Suppressor macrophage (primary cell): ENCODE results near the gene PXDN.
"Not testable (repeated sequence)": the region's sequence is repeated elsewhere in the genome, so short reads cannot be mapped to it uniquely, and the experiment has no call there.

ENCODE experiments used
- DNase-seq, 4 experiments: peaks; one replicate each; pipeline ENCODE4 v3.0.0-alpha.2; 2020 to 2022

PXDN gene

DNA sequence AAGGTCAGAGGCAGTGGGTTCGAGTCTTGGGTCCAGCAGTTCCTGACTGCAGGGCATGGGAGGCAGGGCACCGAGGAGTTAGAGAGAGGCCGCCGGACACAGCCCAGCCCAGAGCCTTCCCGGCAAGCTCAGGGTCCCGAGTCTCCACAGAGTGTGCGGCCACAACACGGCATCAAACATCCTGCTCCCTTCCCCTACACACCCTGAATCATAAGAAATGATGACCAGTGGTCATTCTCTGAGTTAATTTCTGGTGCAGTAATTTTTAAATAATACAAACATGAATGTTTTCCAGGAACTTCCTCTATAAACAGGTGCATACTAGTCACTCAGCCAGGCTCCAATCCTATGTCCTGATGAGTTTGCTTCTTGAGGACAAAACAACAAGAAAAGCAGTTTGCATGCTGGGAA lies 118.0 kb downstream of the PXDN start:
- DNase-seq: no peak

GRCh38 chr2:1625281-1626001 lies 118.9 kb downstream of the PXDN start:
- DNase-seq: no peak

GRCh38 chr2:1623906-1624445 lies 120.3 kb downstream of the PXDN start:
- no peak for DNase-seq

- no peak for DNase-seq
Measured at GRCh38 chr2:1622521-1623200, 121.7 kb downstream of the PXDN start.

- DNase-seq: not testable (repeated sequence)
Measured at GRCh38 chr2:1621976-1622375, 122.3 kb downstream of the PXDN start.

DNA sequence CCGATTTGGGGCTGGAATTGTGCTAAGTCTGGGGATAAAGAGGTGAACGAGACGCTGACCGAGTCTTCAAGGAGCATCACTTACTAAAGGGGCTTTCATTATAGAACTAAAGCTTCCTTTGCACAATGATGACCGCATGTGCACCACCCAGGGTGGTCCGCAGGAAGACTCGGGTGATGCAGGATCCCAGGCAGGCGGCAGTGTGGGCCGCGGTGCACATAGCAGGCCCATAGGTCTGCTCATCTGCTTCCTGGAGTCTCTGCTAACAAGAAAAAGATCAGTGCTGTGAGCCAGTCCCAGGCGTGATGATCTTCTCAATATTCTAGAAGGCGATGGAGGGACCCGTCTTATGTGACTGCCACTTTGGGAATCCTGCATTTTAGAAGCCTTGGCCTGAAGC lies 122.8 kb downstream of the PXDN start:
- no peak for DNase-seq

DNA sequence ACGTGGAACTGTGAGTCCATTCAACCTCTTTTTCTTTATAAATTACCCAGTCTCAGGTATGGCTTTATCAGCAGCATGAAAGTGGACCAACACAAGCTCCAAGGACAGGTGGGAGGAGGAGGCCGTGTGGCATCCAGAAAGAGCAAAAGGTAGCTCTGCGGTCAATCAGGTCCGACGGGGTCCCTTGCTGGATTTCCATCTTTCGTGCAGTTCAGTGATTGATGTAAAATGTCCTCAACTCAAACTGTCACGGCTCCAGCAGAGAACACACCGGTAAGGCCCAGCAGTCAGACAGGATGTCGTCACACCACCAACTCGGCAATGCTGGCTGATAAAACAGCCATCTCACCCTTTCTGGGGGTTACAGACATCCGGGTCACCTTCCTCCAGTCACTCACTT lies 123.3 kb downstream of the PXDN start:
- DNase-seq: no peak

DNA sequence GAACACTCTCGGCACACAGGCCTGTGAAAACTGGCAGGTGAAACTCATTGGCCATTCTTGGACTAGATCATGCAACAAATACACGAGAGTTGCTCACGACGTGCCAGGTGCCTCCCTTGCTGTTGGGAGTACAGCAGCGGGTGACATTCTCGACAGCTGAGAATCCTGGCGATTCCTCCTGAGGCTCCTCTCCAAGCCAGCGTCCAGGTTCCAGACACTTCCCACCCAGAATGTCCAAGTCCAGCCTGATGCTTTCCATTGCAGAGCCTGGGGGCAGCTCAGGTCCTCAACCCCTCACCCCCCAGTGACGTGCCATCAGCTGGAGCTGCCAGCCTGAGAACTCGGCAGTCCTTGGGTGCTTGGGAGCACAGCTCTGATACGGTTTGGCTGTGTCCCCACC lies 124.2 kb downstream of the PXDN start:
- DNase-seq: no peak

GRCh38 chr2:1619556-1619955 lies 124.8 kb downstream of the PXDN start:
- DNase-seq: no peak

- DNase-seq: no peak
Measured at GRCh38 chr2:1618974-1619373, 125.3 kb downstream of the PXDN start.

DNA sequence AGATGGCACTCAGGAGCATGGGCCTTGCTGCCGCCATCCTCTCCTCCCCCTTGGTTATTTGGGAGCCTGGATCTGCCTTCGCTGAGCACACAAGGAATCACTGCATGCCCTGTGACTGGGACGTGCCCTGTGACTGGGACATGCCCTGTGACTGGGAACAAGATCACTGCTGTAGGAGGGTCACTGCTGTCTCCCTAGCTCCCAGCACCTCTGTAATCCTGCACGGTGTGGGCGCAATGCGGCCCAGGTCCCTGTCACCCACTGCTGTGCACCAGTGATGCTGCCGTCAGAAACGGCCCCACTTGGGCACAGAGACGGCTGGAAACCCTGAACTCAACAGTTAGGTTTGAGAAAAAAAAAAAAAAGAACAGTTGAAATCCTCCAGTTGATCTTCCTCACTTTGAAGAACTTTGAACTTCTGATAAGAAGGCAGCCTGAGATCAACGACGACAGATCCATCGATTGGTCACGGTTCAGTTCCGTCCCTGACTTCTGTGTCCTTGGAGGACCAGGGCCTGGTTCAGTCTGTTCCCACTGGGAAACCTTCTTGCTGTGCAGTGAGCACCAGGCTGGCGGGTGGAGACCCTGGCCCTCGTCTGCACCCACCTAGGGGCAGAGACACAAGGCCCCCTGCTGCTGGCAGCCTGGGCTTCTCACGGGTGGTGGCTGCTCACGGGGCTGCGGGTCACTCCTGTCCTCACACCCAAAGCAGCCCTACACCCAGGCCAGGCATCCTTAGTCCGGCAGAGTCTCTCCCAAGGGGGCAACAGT lies 125.9 kb downstream of the PXDN start:
- no peak for DNase-seq

DNA sequence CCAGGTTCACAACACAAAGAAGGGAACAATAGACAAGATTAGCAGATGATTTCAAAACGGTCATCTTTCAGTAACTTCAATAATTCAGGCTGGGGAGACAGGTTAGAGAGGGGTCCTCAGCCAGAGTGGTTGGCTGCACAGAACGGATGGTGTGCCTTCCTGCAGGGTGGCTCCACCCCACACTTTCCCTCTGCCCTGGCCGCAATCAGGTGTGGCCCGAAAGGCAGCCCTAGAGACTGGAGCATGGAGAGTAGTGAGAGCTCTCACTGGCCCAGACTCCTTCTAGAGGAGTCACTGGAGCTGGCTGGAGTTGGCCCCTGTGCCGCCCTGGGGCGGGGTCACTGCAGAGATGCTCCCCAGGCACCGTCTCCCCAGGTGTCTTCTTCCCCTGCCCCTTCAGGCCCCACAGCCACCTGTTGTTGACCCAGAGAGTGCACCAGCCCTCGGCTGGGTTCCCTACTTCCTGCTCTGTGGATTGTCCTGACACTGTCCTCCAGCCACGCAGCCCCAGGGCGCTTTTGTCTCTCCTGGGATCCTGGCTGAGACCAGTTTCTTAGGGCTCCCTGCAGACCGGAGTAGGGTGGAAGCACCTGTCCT lies 126.8 kb downstream of the PXDN start:
- no peak for DNase-seq

GRCh38 chr2:1614564-1614963 lies 129.8 kb downstream of the PXDN start:
- no peak for DNase-seq

DNA sequence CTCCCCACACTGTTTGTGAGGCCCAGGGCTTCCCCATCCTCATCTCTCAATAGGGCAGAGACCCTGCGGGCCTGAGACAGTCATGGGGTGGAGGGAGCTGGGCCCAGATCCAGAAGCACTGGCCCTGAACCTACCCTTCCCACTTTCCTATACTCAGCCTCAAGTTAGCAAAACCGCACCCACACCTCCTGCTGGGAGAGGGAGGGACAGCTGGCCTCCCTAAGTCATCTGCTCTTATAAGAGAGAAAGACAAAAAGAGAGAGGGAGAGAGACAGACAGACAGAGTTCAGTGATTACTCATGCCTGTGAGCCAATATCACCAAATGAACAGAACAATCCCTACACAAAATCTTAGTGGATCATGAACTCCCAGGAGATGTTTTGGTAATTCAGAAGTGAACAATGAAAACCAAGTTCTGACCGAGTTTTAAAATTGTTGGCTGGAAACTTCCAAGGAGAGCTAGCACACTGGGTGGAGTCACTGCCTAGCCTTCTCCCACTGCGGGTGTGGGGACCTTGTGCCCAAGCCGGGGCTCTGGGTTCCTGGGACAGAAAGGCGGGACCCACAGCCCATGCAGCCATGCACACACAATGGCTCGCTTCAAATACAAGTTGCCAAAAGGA lies 130.5 kb downstream of the PXDN start:
- no peak for DNase-seq

DNA sequence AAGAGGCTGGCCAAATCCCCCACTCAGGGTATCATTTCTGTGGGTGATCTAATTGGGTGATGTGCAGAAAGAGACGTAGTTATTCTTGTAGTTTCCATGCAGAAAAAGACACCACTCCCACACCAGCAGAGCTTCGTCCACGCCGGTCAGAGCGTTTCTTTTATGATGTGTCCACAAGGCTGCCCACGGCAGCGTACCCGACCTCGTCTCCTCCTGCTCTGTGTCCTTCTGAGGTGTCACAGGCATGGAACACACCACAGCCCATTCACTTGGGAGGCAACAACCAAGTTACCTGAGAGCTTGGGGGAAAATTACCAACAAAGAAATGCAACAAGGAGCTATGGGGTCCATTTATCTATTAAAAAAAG lies 131.3 kb downstream of the PXDN start:
- DNase-seq: no peak

- DNase-seq: no peak
Measured at GRCh38 chr2:1612391-1613077, 131.8 kb downstream of the PXDN start.

DNA sequence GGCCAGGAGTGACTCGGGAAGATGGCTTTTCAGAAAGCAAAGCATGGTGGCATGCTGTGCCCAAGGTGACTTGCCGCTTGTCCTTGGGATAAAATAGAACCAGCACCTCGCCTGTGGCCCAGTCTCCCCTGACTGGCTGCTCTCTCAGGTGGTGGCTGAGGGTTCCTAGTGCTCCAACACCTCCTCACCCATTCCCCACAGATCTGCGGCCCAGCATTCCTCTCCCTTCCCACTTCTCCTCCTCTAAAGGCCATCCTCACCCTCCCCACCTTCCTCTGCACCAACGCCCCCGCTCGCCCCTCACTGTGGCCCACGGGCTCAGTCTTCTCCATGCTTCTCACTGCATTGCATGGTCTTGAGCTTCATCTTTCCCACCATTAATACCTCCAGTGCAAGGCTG lies 132.4 kb downstream of the PXDN start:
- no peak for DNase-seq

DNA sequence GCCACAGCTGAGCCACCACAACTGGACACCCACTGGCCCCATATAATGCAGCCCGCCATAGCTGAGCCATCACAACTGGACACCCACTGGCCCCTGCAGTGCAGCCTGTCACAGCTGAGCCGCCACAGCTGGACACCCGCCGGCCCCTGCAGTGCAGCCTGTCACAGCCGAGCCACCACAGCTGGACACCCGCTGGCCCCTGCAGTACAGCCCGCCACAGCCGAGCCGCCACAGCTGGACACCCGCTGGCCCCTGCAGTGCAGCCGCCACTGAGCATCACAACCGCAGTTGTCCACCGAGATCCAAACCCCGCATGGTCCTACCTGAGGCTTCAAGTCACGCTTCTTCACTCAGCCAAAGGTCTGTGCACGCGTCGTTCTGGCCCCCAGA lies 134.2 kb downstream of the PXDN start:
- DNase-seq: no peak

- DNase-seq: no peak
Measured at GRCh38 chr2:1609485-1610095, 134.7 kb downstream of the PXDN start.

- no peak for DNase-seq
Measured at GRCh38 chr2:1609040-1609439, 135.3 kb downstream of the PXDN start.

DNA sequence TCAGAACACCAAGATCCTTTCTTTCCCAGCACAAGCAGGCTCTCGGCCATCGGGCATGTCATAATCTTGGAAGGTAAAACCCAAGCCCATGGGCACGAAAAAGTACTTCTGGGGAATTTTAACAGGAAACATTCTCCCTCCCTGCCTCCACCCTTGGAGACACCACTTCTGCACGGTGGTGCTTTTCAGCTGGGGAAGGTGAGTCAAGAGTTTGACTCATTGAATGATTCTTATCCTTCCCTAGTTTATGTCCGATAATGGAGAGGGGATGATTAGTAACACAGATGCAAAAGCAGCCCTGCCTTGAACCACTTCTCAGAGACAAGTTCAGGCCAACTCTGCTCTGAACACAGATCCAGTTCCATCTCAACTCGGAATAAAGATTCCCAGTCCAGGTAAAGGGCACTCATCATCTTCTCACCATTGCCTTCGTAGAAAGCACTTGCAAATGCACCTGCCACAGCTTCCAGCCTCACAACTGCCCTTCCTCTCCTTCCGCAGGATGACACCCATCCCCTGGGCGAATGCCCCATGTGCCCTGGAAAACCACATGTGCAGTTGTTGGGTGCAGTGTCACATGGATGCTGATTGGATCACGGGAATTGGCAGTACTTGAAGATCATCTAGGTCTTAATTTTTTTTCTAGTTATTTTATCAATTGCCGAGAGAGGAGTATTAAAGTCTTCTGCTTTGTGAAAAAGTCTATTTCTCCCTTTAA lies 136.2 kb downstream of the PXDN start:
- DNase-seq: no peak
